LNCAP (cell line): Measurements from ENCODE around the gene KLF7.

Experiments used
- TF ChIP-seq, protein P1 (sequence below): fragments of 450-650 bp; IDR thresholded peaks from 2 replicates; pipeline ENCODE4 v1.5.1; 2017; ENCODE audit warnings: mild to moderate bottlenecking

The KLF7 gene

GRCh38 chr2:207121784-207122183 lies 44.0 kb downstream of the KLF7 start:
- TF ChIP-seq, protein P1, sequence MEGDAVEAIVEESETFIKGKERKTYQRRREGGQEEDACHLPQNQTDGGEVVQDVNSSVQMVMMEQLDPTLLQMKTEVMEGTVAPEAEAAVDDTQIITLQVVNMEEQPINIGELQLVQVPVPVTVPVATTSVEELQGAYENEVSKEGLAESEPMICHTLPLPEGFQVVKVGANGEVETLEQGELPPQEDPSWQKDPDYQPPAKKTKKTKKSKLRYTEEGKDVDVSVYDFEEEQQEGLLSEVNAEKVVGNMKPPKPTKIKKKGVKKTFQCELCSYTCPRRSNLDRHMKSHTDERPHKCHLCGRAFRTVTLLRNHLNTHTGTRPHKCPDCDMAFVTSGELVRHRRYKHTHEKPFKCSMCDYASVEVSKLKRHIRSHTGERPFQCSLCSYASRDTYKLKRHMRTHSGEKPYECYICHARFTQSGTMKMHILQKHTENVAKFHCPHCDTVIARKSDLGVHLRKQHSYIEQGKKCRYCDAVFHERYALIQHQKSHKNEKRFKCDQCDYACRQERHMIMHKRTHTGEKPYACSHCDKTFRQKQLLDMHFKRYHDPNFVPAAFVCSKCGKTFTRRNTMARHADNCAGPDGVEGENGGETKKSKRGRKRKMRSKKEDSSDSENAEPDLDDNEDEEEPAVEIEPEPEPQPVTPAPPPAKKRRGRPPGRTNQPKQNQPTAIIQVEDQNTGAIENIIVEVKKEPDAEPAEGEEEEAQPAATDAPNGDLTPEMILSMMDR = no peak

DNA sequence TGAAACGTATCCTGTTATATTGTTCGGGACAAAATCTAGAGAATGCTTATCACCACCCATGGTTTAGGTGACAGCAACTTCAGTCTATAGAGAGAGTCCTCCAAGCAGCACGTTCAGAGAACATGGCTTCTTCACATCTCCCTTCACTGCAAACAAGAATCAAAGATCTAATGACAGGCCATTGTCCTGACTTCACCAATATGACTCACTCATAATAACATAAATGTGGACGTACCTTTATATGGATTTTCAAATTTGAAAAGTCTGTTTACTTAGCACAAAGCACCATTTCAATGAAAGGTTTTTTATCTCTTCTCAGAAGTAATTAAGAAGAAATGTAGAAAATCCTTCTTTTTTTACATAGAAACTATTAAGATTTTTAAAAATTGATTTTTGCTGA lies 46.7 kb downstream of the KLF7 start:
- TF ChIP-seq, protein P1 = no peak

DNA sequence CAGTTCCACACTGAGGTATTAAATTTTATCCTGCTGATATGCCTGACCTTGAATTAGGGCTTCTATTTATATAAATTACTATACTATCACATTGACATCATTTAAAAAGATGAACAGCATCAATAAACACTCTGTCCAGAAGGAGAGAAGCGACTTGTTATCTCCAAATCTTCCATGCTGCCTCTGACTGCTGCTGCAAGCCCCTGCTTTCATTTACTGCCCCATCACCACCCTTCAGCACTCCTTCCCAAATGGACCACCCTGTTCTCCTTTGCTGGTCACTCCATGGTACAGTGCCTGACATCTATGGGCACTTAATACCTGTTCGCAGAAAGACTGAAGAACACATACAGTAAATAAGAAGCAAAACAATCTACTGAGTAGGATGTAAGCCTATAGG lies 48.1 kb downstream of the KLF7 start:
- TF ChIP-seq, protein P1 = no peak

GRCh38 chr2:207115715-207116364 lies 49.9 kb downstream of the KLF7 start:
- TF ChIP-seq, protein P1 = no peak

DNA sequence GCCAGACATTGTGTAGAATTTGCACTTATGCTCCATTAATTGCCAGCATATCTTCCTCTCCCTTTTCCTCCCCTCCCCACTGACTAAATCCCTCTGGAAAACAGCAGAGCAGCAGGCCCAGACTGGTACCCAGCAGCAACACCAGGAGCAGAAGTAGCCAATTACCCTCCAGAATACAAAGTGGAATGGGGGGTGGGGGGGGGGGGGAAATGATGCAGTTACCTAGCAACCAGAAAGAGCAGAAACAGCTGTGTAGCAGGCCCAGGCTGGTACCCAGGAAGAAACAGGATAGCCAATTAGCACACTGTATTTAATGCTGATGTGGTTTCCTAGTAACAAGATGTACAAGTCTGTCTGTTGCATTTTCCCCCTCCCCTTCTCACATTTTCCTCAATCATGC lies 52.3 kb downstream of the KLF7 start:
- TF ChIP-seq, protein P1 = no peak

DNA sequence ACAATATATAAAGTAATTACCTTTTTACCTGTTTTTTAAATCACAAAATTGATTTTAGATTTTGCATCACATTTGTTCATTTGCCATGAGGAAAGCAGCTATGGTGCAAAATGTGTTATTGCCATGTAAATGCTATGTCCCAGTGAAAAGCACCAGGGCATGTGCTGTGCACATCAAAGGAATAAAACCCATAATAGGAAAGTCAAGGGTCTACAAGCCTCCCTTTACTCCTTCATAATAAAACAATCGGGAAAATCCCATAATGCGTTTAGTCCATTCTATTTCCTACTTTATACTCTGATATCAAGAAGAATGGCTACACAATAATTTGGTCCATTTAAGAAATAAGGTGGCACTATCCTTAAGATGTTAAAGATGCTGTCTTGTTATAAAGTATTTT lies 53.0 kb downstream of the KLF7 start:
- TF ChIP-seq, protein P1 = no peak

DNA sequence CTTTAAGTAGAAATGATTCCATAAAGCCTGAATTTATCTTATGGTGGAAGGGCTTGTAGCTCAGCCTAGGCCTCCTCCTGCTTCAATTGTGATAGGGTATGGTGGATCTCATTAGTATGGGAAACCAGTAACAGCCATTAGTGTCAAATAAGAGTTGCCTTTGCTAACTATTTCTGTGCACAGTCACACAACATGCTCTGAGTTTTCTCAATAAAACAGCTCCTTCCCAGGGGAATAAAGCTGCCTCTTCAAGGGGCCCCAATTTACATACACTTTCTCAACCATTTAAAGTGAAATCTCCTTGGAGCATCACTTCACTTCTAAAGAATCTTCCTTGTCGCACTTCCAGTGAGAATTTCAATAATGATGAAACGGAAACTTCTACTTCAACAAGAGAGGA lies 53.4 kb downstream of the KLF7 start:
- TF ChIP-seq, protein P1 = no peak

DNA sequence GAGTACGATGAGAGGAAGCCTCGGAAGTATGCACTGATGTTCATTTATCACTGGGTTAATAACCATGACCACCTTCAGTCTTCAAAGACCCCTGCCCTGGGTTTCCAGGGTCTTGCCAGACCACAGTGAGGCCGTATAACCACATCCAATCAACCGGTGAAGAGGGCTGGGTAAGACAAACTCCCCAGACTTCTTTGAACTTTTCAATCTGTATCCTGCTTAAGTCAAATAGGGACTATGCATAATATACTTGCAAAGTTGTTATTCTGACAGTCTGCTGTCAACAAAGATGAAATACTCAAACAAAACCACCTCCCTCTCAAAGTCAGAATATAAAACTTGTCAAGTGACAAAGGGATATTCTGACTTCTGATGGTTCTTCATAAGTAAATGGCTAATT lies 54.0 kb downstream of the KLF7 start:
- TF ChIP-seq, protein P1 = no peak
